K562 (cell line): ENCODE measurements around the gene PRKAG2. TPM values are rescaled to one million over a fixed set of nuclear protein-coding genes. Genes with fewer than 3 reads are reported as not detected.

Experiments used
- CEBPB ChIP-seq: fragments of 450-650 bp; IDR thresholded peaks from 2 replicates; pipeline ENCODE4 v1.6.1; 2016; ENCODE audit warnings: missing genetic modification characterization, missing compliant biosample characterization
- HBP1 ChIP-seq: fragments of 450-650 bp; formaldehyde crosslinking; IDR thresholded peaks from 2 replicates; pipeline ENCODE4 v1.4.0; 2022; ENCODE audit warnings: missing genetic modification characterization
- POLR3G ChIP-seq: IDR thresholded peaks from 2 replicates; pipeline ENCODE4 v1.6.1; 2011; ENCODE audit not compliant: insufficient read length, insufficient replicate concordance; ENCODE audit errors: extremely low read depth
- PRPF4 ChIP-seq: fragments of 200-400 bp; formaldehyde crosslinking; IDR thresholded peaks from one replicate; pipeline ENCODE4 v1.6.1; 2017; ENCODE audit warnings: low read length, low read depth, mild to moderate bottlenecking; ENCODE audit not compliant: insufficient read depth, poor library complexity, severe bottlenecking
- SMAD1 ChIP-seq: fragments of 150-350 bp; IDR thresholded peaks from 2 replicates; pipeline ENCODE4 v1.6.1; 2014; ENCODE audit warnings: low read length, low read depth; ENCODE audit not compliant: partially characterized antibody
- ZNF134 ChIP-seq: fragments of 250-450 bp; sonication (Bioruptor Pico); conservative IDR thresholded peaks from 2 replicates; pipeline ENCODE4 v1.4.0; 2020
- ZNF445 ChIP-seq: fragments of 250-450 bp; sonication (Bioruptor Pico); IDR thresholded peaks from 2 replicates; pipeline ENCODE4 v1.4.0; 2020; ENCODE audit warnings: low read depth, mild to moderate bottlenecking, moderate library complexity
- ZNF507 ChIP-seq: conservative IDR thresholded peaks from 2 replicates; pipeline ENCODE4 v1.6.1; 2017; ENCODE audit warnings: missing genetic modification characterization, missing compliant biosample characterization
- polyA plus RNA-seq, 8 experiments: library from polyadenylated mRNA; depleted of rRNA in 4 of 8; stranded (reverse) in 5 of 8; unstranded in 3 of 8; fragments of >200 nt; fragmentation: Nextera tagmentation in 2 of 8; fragmentation: Illumina TruSeq in 1 of 8; extraction: Ambion mirVana in 2 of 8; extraction: Trizol in 1 of 8; gene quantifications; 2 replicates each; pipeline versions ENCODE4 v1.2.1 to v1.2.3, GENCODE V29; 2011 to 2014; ENCODE audit warnings: inconsistent platforms in 1 of 8, missing spikeins in 1 of 8
- total RNA-seq, 7 experiments: library from RNA; depleted of rRNA in 6 of 7; stranded (reverse); fragments of >200 nt in 6 of 7; fragmentation: Illumina TruSeq in 2 of 7; extraction: Trizol in 2 of 7; gene quantifications; 2 replicates each; pipeline versions ENCODE4 v1.2.1 to v1.2.3, GENCODE V29; 2011 to 2021; ENCODE audit warnings: low replicate concordance in 1 of 7
- TF ChIP-seq, protein P1 (sequence below): fragments of 450-650 bp; IDR thresholded peaks from 2 replicates; pipeline ENCODE4 v1.7.1; 2018; ENCODE audit warnings: mild to moderate bottlenecking, low read depth; ENCODE audit not compliant: partially characterized antibody

The PRKAG2 gene
- total and polyA plus RNA-seq, 9 of the 15 experiments (the other 6 are each of a cell fraction or from before 2014, with no cell fraction given) = 0.99 to 5.6 (median 3.3) TPM

- TF ChIP-seq POLR3G (no peak), ZNF445 (CRISPR knock-in tag) (no peak), SMAD1 (no peak), ZNF507 (tag) (no peak), ZNF134 (CRISPR knock-in tag) (no peak), CEBPB (no peak), PRPF4 (no peak), HBP1 (no peak)
- TF ChIP-seq, protein P1, sequence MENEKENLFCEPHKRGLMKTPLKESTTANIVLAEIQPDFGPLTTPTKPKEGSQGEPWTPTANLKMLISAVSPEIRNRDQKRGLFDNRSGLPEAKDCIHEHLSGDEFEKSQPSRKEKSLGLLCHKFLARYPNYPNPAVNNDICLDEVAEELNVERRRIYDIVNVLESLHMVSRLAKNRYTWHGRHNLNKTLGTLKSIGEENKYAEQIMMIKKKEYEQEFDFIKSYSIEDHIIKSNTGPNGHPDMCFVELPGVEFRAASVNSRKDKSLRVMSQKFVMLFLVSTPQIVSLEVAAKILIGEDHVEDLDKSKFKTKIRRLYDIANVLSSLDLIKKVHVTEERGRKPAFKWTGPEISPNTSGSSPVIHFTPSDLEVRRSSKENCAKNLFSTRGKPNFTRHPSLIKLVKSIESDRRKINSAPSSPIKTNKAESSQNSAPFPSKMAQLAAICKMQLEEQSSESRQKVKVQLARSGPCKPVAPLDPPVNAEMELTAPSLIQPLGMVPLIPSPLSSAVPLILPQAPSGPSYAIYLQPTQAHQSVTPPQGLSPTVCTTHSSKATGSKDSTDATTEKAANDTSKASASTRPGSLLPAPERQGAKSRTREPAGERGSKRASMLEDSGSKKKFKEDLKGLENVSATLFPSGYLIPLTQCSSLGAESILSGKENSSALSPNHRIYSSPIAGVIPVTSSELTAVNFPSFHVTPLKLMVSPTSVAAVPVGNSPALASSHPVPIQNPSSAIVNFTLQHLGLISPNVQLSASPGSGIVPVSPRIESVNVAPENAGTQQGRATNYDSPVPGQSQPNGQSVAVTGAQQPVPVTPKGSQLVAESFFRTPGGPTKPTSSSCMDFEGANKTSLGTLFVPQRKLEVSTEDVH = no peak
These were observed 159.0 kb downstream of the PRKAG2 start (continued) for GRCh38 chr7:151717918-151718317.
